ENCODE data around the gene PARP11.

DNA sequence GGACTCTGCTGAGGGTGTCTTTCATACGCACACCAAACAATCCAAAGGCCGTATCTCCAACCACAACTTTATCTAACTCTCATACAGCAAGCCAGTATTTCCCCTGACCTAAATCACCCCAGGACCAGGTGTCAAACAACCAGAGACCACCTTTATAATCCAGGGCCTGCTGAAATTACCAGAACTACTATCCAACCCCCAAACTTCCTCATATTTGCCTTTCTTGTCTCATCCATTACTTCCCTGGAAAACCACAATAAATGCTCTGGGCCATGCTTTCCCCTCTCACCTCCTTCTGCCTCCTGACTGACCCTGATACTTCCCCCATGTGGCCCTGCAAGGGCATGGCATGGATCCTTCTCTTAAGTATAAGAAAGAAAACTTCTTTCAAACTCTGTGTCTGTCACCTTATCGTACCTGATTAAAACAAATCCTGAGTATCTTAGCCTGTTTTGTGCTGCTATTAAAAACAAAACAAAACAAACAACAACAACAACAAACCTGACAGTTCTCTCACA is 75.6 kb downstream of the PARP11 start:
- TF ChIP-seq, protein P1, sequence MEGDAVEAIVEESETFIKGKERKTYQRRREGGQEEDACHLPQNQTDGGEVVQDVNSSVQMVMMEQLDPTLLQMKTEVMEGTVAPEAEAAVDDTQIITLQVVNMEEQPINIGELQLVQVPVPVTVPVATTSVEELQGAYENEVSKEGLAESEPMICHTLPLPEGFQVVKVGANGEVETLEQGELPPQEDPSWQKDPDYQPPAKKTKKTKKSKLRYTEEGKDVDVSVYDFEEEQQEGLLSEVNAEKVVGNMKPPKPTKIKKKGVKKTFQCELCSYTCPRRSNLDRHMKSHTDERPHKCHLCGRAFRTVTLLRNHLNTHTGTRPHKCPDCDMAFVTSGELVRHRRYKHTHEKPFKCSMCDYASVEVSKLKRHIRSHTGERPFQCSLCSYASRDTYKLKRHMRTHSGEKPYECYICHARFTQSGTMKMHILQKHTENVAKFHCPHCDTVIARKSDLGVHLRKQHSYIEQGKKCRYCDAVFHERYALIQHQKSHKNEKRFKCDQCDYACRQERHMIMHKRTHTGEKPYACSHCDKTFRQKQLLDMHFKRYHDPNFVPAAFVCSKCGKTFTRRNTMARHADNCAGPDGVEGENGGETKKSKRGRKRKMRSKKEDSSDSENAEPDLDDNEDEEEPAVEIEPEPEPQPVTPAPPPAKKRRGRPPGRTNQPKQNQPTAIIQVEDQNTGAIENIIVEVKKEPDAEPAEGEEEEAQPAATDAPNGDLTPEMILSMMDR (IDR thresholded peaks at IDR 0.05), result no peak
- no peak for TF ChIP-seq EZH2 (IDR thresholded peaks at IDR 0.05; ENCODE audit: borderline replicate concordance, insufficient read depth, low read depth, low read length, poor library complexity, severe bottlenecking)
